Loucy (cell line): Measurements from ENCODE around the gene SCAMP2.

ENCODE experiments used
- H2AFZ ChIP-seq: fragments of 200-600 bp; sonication (generic); 2 replicates; pipeline ENCODE4 v1.6.0; 2016; ENCODE audit warnings: antibody characterized with exemption, mild to moderate bottlenecking, low read length, moderate library complexity
- H3F3A ChIP-seq: fragments of 200-600 bp; 2 replicates; pipeline ENCODE4 v1.6.0; 2016; ENCODE audit warnings: antibody characterized with exemption, low read depth, mild to moderate bottlenecking
- H3K27me3 ChIP-seq: fragments of 200-600 bp; sonication (generic); 2 replicates; pipeline ENCODE4 v1.6.1; 2014; ENCODE audit warnings: low read length, mild to moderate bottlenecking; ENCODE audit not compliant: insufficient read depth, poor library complexity, severe bottlenecking
- H3K36me3 ChIP-seq: fragments of 200-600 bp; sonication (generic); 2 replicates; pipeline ENCODE4 v1.6.1; 2016; ENCODE audit warnings: low read length; ENCODE audit not compliant: insufficient read depth
- H3K4me1 ChIP-seq: fragments of 200-600 bp; sonication (generic); 2 replicates; pipeline ENCODE4 v1.5.1; 2014; ENCODE audit warnings: low read length, mild to moderate bottlenecking; ENCODE audit not compliant: insufficient read depth, poor library complexity, severe bottlenecking
- H3K4me2 ChIP-seq: fragments of 200-600 bp; sonication (generic); 2 replicates; pipeline ENCODE4 v1.6.0; 2014; ENCODE audit warnings: antibody characterized with exemption, low read length, low read depth, mild to moderate bottlenecking; ENCODE audit not compliant: poor library complexity, severe bottlenecking
- H3K4me3 ChIP-seq: fragments of 200-600 bp; sonication (generic); 2 replicates; pipeline ENCODE4 v1.5.1; 2014; ENCODE audit warnings: low read length, mild to moderate bottlenecking, mixed read lengths; ENCODE audit not compliant: poor library complexity, severe bottlenecking
- H3K79me2 ChIP-seq: fragments of 200-600 bp; sonication (generic); 2 replicates; pipeline ENCODE4 v1.6.1; 2014; ENCODE audit warnings: low read length; ENCODE audit not compliant: insufficient read depth
- H3K9ac ChIP-seq: fragments of 200-600 bp; sonication (generic); 2 replicates; pipeline ENCODE4 v1.6.0; 2014; ENCODE audit warnings: mild to moderate bottlenecking, low read depth, low read length, moderate library complexity; ENCODE audit not compliant: poor library complexity, severe bottlenecking
- H3K9me2 ChIP-seq: fragments of 200-600 bp; sonication (generic); replicated peaks from 2 replicates; pipeline ENCODE4 v1.6.1; 2016; ENCODE audit warnings: low read depth, low read length, mixed read lengths
- H3K9me3 ChIP-seq: fragments of 200-600 bp; sonication (generic); 2 replicates; pipeline ENCODE4 v1.6.1; 2014; ENCODE audit warnings: mild to moderate bottlenecking, antibody characterized with exemption, low read length, low read depth; ENCODE audit not compliant: insufficient read depth
- H4K20me1 ChIP-seq: fragments of 200-600 bp; sonication (generic); 2 replicates; pipeline ENCODE4 v1.6.0; 2014; ENCODE audit warnings: antibody characterized with exemption, low read length, mild to moderate bottlenecking; ENCODE audit not compliant: insufficient read depth, poor library complexity, severe bottlenecking
- EZH2phosphoT487 ChIP-seq: fragments of 200-600 bp; IDR thresholded peaks from 2 replicates; pipeline ENCODE4 v1.6.1; 2018; ENCODE audit warnings: antibody characterized with exemption, mild to moderate bottlenecking, moderate library complexity, borderline replicate concordance
- TF ChIP-seq, protein P1 (sequence below): fragments of 200-600 bp; sonication (generic); conservative IDR thresholded peaks from 2 replicates; pipeline ENCODE4 v1.5.1; 2014; ENCODE audit warnings: mild to moderate bottlenecking, antibody characterized with exemption, low read length

SCAMP2 gene

DNA sequence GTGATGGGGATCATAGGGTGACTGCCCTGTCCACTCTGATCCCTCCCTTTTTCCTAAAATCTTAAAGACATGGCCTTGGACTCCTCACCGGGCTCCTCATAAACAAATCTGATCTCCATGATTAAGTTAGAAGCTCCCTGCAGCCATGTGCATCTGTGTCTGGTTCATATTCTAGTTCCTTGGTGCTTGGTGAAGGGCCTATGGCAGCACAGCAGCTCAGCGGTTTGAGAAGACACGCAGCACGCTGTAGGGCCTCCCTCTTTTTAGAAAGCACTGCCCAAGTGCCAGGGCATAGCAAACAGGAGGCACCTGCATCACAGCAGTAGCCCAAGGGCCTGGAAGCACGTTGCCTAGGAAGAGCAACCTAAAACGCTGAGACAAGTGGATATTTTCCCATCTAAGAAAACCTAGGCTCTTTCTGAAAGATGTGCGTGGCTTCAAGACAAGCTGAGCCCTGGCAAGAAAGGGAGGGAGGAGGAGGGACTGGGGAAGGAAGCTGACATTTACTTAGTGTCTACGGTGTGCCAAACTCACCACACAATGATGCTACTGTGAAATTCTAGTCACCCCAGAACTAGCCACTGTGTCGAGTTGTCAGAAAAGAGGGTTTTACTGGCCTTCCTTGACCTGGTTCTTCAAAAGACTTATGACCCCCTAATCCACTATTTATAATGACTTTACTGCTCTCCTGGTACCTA lies 15.3 kb downstream of the SCAMP2 start:
- H3K4me1 ChIP-seq, result peaks cover 18% of the 10 kb centered on the region
- peaks cover 45% of the 10 kb centered on the region for H3K79me2 ChIP-seq
- no peaks in the 10 kb centered on the region for H3F3A ChIP-seq
- TF ChIP-seq EZH2phosphoT487, result no peak
- TF ChIP-seq, protein P1, sequence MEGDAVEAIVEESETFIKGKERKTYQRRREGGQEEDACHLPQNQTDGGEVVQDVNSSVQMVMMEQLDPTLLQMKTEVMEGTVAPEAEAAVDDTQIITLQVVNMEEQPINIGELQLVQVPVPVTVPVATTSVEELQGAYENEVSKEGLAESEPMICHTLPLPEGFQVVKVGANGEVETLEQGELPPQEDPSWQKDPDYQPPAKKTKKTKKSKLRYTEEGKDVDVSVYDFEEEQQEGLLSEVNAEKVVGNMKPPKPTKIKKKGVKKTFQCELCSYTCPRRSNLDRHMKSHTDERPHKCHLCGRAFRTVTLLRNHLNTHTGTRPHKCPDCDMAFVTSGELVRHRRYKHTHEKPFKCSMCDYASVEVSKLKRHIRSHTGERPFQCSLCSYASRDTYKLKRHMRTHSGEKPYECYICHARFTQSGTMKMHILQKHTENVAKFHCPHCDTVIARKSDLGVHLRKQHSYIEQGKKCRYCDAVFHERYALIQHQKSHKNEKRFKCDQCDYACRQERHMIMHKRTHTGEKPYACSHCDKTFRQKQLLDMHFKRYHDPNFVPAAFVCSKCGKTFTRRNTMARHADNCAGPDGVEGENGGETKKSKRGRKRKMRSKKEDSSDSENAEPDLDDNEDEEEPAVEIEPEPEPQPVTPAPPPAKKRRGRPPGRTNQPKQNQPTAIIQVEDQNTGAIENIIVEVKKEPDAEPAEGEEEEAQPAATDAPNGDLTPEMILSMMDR, result no peak
- peaks cover 6% of the 10 kb centered on the region for H4K20me1 ChIP-seq
- no peaks in the 10 kb centered on the region for H3K9me3 ChIP-seq
- H3K9ac ChIP-seq, result no peak overlapping the region
- H3K4me3 ChIP-seq, result no peak overlapping the region
- peaks cover 15% of the 10 kb centered on the region; the same call in 1 of the 2 replicates for H3K36me3 ChIP-seq
- no peaks in the 10 kb centered on the region for H3K9me2 ChIP-seq
- H2AFZ ChIP-seq, result no peak overlapping the region
- no peaks in the 10 kb centered on the region for H3K27me3 ChIP-seq
- peak overlapping the region; percentile 9 for H3K4me2 ChIP-seq

DNA sequence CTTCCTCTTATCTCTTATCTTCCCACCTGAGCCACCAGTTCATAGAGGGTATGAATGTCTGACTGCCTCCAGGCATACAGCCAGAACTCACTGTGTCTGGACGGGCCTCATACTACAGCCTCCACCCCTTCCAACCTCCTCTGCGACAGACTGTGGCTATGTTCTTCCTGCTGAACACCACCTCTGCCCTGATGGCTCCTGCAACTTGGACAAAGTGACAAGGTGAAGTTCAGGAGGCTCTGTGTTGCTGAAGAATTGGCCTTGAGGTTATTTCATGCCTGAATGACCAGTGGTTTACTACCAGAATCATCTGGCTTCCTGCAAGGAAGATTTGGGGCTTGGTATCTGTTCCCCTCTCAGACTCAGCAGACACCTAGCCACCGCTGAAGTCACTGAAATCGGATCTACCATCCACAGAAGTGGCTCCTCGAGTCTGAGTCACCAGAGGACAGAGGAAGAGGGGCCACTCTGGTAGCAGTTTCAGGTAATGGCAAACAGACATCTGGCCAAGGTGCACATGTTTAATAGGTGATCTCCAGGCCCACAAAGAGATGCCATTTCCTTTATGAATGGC lies 16.0 kb downstream of the SCAMP2 start:
- Histone ChIP-seq H3K9me3 (no peaks in the 10 kb centered on the region), H3K27me3 (no peaks in the 10 kb centered on the region), H3F3A (no peaks in the 10 kb centered on the region), H2AFZ (no peak overlapping the region), H3K36me3 (peaks cover 22% of the 10 kb centered on the region; the same call in 1 of the 2 replicates), H4K20me1 (peaks cover 6% of the 10 kb centered on the region), H3K4me1 (peaks cover 18% of the 10 kb centered on the region), H3K4me2 (peak overlapping the region; percentile 9), H3K79me2 (peaks cover 38% of the 10 kb centered on the region), H3K9me2 (no peaks in the 10 kb centered on the region), H3K9ac (no peak overlapping the region), H3K4me3 (no peak overlapping the region)
- TF ChIP-seq, protein P1, result no peak
- TF ChIP-seq EZH2phosphoT487, result no peak

DNA sequence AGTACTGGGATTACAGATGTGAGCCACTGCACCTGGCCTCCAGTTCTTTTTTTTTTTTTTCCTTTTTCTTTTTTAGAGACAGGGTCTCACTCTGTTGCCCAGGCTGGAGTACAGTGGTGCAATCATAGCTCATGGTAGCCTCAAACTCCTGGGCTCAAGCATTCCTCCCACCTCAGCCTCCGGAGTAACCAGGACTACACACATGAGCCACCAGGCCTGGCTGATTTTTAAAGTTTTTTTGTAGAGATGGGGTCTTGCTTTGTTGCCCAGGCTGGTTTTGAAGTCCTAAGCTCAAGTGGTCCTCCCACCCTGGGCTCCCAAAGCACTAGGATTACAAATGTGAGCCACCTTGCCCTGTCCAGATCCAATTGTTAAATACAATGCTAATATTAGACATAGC lies 16.6 kb downstream of the SCAMP2 start:
- peaks cover 18% of the 10 kb centered on the region for H3K4me1 ChIP-seq
- H3F3A ChIP-seq, result no peaks in the 10 kb centered on the region
- H3K9ac ChIP-seq, result no peak overlapping the region
- H3K4me2 ChIP-seq, result peak overlapping the region; percentile 9
- no peaks in the 10 kb centered on the region for H3K27me3 ChIP-seq
- TF ChIP-seq, protein P1, result no peak
- TF ChIP-seq EZH2phosphoT487, result no peak
- peaks cover 6% of the 10 kb centered on the region for H4K20me1 ChIP-seq
- H3K36me3 ChIP-seq, result peaks cover 28% of the 10 kb centered on the region; the same call in 1 of the 2 replicates
- no peaks in the 10 kb centered on the region for H3K9me3 ChIP-seq
- no peak overlapping the region for H2AFZ ChIP-seq
- no peak overlapping the region for H3K4me3 ChIP-seq
- H3K79me2 ChIP-seq, result peaks cover 37% of the 10 kb centered on the region
- no peaks in the 10 kb centered on the region for H3K9me2 ChIP-seq
